HepG2 (cell line): ENCODE measurements around the gene CCDC69. TPM values are rescaled to one million over a fixed set of nuclear protein-coding genes. Genes with fewer than 3 reads are reported as not detected.

Experiments
- BHLHE40 ChIP-seq: IDR thresholded peaks from 2 replicates; pipeline ENCODE4 v1.6.1; 2011; ENCODE audit warnings: low read length, improper control_type of control experiment
- CCAR2 ChIP-seq: fragments of 200-400 bp; formaldehyde crosslinking; optimal IDR thresholded peaks from 2 replicates; pipeline ENCODE3; 2018; ENCODE audit warnings: low read depth, mild to moderate bottlenecking, low read length, moderate library complexity
- JDP2 ChIP-seq: sonication (generic); formaldehyde crosslinking; IDR thresholded peaks from 2 replicates; pipeline ENCODE4 v1.8.1; 2022; ENCODE audit warnings: missing genetic modification reagents, borderline replicate concordance
- KMT2B ChIP-seq: IDR thresholded peaks from 2 replicates; pipeline ENCODE4 v1.6.1; 2016; ENCODE audit warnings: missing genetic modification reagents, missing compliant biosample characterization
- MAF1 ChIP-seq: sonication (generic); formaldehyde crosslinking; IDR thresholded peaks from 2 replicates; pipeline ENCODE4 v1.5.0; 2020; ENCODE audit warnings: missing genetic modification reagents, borderline replicate concordance
- MED1 ChIP-seq: sonication (generic); formaldehyde crosslinking; IDR thresholded peaks from 2 replicates; pipeline ENCODE4 v1.4.0; 2020; ENCODE audit warnings: missing genetic modification reagents
- MEIS2 ChIP-seq: sonication (generic); formaldehyde crosslinking; IDR thresholded peaks from 2 replicates; pipeline ENCODE4 v1.9.0; 2021; ENCODE audit warnings: mild to moderate bottlenecking, missing genetic modification reagents
- RAD21 ChIP-seq: fragments of 450-650 bp; formaldehyde crosslinking; IDR thresholded peaks from 2 replicates; pipeline ENCODE4 v1.5.0; 2020; ENCODE audit warnings: mild to moderate bottlenecking
- TMF1 ChIP-seq: sonication (generic); formaldehyde crosslinking; IDR thresholded peaks from 2 replicates; pipeline ENCODE4 v1.8.1; 2022; ENCODE audit warnings: low read depth, missing genetic modification reagents
- ZBTB40 ChIP-seq, 2 experiments: fragments of 450-650 bp in 1 of 2; sonication (generic) in 1 of 2; formaldehyde crosslinking in 1 of 2; IDR thresholded peaks; 2 replicates each; pipeline versions ENCODE4 v1.6.1 to v1.8.0; 2016 to 2022; ENCODE audit warnings: antibody characterized with exemption in 1 of 2, mild to moderate bottlenecking in 1 of 2, missing genetic modification reagents in 1 of 2
- ZNF263 ChIP-seq: sonication (generic); formaldehyde crosslinking; IDR thresholded peaks from 2 replicates; pipeline ENCODE4 v1.4.0; 2020; ENCODE audit warnings: missing genetic modification reagents
- ZNF543 ChIP-seq: sonication (generic); formaldehyde crosslinking; IDR thresholded peaks from 2 replicates; pipeline ENCODE4 v1.4.0; 2020; ENCODE audit warnings: mild to moderate bottlenecking, missing genetic modification reagents
- ZNF562 ChIP-seq: sonication (generic); formaldehyde crosslinking; IDR thresholded peaks from 2 replicates; pipeline ENCODE4 v1.8.0; 2022; ENCODE audit warnings: missing genetic modification reagents, borderline replicate concordance
- ZNF607 ChIP-seq: sonication (generic); formaldehyde crosslinking; IDR thresholded peaks from 2 replicates; pipeline ENCODE4 v1.5.1; 2020; ENCODE audit warnings: missing genetic modification reagents, mild to moderate bottlenecking, borderline replicate concordance
- ZNF75D ChIP-seq: sonication (generic); formaldehyde crosslinking; IDR thresholded peaks from 2 replicates; pipeline ENCODE4 v1.8.1; 2023; ENCODE audit warnings: missing genetic modification reagents, mild to moderate bottlenecking, borderline replicate concordance
- polyA plus RNA-seq, 8 experiments: library from polyadenylated mRNA; depleted of rRNA in 3 of 8; stranded (reverse) in 7 of 8; unstranded in 1 of 8; fragments of >200 nt; fragmentation: Illumina TruSeq in 4 of 8; extraction: Trizol in 4 of 8; gene quantifications; 2 replicates each; pipeline versions ENCODE4 v1.2.1 to v1.2.3, GENCODE V29; 2011 to 2016; ENCODE audit warnings: low read depth in 4 of 8, missing spikeins in 1 of 8, mixed read lengths in 1 of 8; ENCODE audit not compliant: insufficient read depth in 1 of 8
- total RNA-seq, 5 experiments: library from RNA; depleted of rRNA; stranded (reverse); fragments of >200 nt; fragmentation: Illumina TruSeq; extraction: Trizol; gene quantifications; 2 replicates each; pipeline ENCODE4 v1.2.3, GENCODE V29; 2016; ENCODE audit warnings: low read depth in 1 of 5
- TF ChIP-seq, protein P1 (sequence below): sonication (generic); formaldehyde crosslinking; IDR thresholded peaks from 2 replicates; pipeline ENCODE4 v1.4.0; 2020; ENCODE audit warnings: mild to moderate bottlenecking, low read depth, missing genetic modification reagents
- TF ChIP-seq, protein P2 (sequence below): sonication (generic); formaldehyde crosslinking; conservative IDR thresholded peaks from 2 replicates; pipeline ENCODE4 v1.8.0; 2022; ENCODE audit warnings: missing genetic modification reagents

The CCDC69 gene
- total and polyA plus RNA-seq, 2 of the 13 experiments (the other 11 are each of a cell fraction or from before 2014, with no cell fraction given), result 12.2 to 45.2 TPM

GRCh38 chr5:151250346-151251000 is 26.6 kb upstream of the CCDC69 start (continued):
- TF ChIP-seq ZBTB40 (IDR thresholded peaks at IDR 0.05), result no peak
- TF ChIP-seq ZBTB40 (CRISPR knock-in tag; IDR thresholded peaks at IDR 0.05), result no peak
- TF ChIP-seq ZNF75D, result no peak
- TF ChIP-seq ZNF263 (CRISPR knock-in tag), result 0 out of 2 replicates have a peak, but pooled peaks have one; percentile 16
- no peak for TF ChIP-seq MEIS2 (CRISPR knock-in tag)
- TF ChIP-seq ZNF607 (CRISPR knock-in tag), result peak; percentile 69; the same call in 1 of the 2 replicates
- TF ChIP-seq CCAR2, result no peak
- TF ChIP-seq RAD21, result no peak
- TF ChIP-seq, protein P1, sequence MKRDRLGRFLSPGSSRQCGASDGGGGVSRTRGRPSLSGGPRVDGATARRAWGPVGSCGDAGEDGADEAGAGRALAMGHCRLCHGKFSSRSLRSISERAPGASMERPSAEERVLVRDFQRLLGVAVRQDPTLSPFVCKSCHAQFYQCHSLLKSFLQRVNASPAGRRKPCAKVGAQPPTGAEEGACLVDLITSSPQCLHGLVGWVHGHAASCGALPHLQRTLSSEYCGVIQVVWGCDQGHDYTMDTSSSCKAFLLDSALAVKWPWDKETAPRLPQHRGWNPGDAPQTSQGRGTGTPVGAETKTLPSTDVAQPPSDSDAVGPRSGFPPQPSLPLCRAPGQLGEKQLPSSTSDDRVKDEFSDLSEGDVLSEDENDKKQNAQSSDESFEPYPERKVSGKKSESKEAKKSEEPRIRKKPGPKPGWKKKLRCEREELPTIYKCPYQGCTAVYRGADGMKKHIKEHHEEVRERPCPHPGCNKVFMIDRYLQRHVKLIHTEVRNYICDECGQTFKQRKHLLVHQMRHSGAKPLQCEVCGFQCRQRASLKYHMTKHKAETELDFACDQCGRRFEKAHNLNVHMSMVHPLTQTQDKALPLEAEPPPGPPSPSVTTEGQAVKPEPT (CRISPR knock-in tag), result no peak
- TF ChIP-seq TMF1 (CRISPR knock-in tag), result 0 out of 2 replicates have a peak, but pooled peaks have one; percentile 65
- 0 out of 2 replicates have a peak, but pooled peaks have one; percentile 4 for TF ChIP-seq MED1
- TF ChIP-seq MAF1 (CRISPR knock-in tag), result no peak
- TF ChIP-seq ZNF562 (CRISPR knock-in tag), result no peak
- no peak for TF ChIP-seq JDP2 (CRISPR knock-in tag)
- TF ChIP-seq, protein P2, sequence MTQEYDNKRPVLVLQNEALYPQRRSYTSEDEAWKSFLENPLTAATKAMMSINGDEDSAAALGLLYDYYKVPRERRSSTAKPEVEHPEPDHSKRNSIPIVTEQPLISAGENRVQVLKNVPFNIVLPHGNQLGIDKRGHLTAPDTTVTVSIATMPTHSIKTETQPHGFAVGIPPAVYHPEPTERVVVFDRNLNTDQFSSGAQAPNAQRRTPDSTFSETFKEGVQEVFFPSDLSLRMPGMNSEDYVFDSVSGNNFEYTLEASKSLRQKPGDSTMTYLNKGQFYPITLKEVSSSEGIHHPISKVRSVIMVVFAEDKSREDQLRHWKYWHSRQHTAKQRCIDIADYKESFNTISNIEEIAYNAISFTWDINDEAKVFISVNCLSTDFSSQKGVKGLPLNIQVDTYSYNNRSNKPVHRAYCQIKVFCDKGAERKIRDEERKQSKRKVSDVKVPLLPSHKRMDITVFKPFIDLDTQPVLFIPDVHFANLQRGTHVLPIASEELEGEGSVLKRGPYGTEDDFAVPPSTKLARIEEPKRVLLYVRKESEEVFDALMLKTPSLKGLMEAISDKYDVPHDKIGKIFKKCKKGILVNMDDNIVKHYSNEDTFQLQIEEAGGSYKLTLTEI (CRISPR knock-in tag), result no peak
- no peak for TF ChIP-seq ZNF543
- no peak for TF ChIP-seq KMT2B (CRISPR knock-in tag)
- no peak for TF ChIP-seq BHLHE40
